ENCODE results near the gene ARHGAP22. TPM values are rescaled to one million over a fixed set of nuclear protein-coding genes. Genes with fewer than 3 reads are reported as not detected.

ARHGAP22 gene
- polyA plus RNA-seq, 1 experiment: 7.2 TPM

- no peak for DNase-seq (ENCODE audit: low read depth)
- Histone ChIP-seq H3K4me3 (ENCODE audit: low read depth, low read length) (no peak overlapping the region), H3K27me3 (ENCODE audit: control insufficient read depth, insufficient read depth, low read length) (no peaks in the 10 kb centered on the region), H3K36me3 (ENCODE audit: control insufficient read depth, insufficient read depth, low read length) (peaks cover 1% of the 10 kb centered on the region; the same call in 1 of the 2 replicates)
- no peak for TF ChIP-seq CTCF (IDR thresholded peaks at IDR 0.05; ENCODE audit: insufficient read depth, low read depth, low read length)
- POLR2A ChIA-PET: no interaction called here
- CTCF ChIA-PET: interaction anchor here (1.8 to 3.8 kb wide), 2 partner anchors 14 to 54 kb away, joined by 4 to 40 read pairs; no protein-coding TSS in a partner anchor
Observed at GRCh38 chr10:48602401-48603135, 2.3 kb downstream of the ARHGAP22 start.

- no peak for DNase-seq (ENCODE audit: low read depth)
- ChIA-PET CTCF (interaction anchor here (1.8 to 3.8 kb wide), 2 partner anchors 13 to 55 kb away, joined by 4 to 40 read pairs; no protein-coding TSS in a partner anchor), POLR2A (no interaction called here)
- TF ChIP-seq CTCF (IDR thresholded peaks at IDR 0.05; ENCODE audit: insufficient read depth, low read depth, low read length): no peak
- H3K4me3 ChIP-seq (ENCODE audit: low read depth, low read length): no peak overlapping the region
- H3K36me3 ChIP-seq (ENCODE audit: control insufficient read depth, insufficient read depth, low read length): peaks cover 1% of the 10 kb centered on the region; the same call in 1 of the 2 replicates
- no peaks in the 10 kb centered on the region for H3K27me3 ChIP-seq (ENCODE audit: control insufficient read depth, insufficient read depth, low read length)
Observed at GRCh38 chr10:48601789-48602188, 3.1 kb downstream of the ARHGAP22 start.

GRCh38 chr10:48600645-48601505, 4.0 kb downstream of the ARHGAP22 start:
- H3K36me3 ChIP-seq (ENCODE audit: control insufficient read depth, insufficient read depth, low read length): peaks cover 1% of the 10 kb centered on the region; the same call in 1 of the 2 replicates
- TF ChIP-seq CTCF (IDR thresholded peaks at IDR 0.05; ENCODE audit: insufficient read depth, low read depth, low read length): no peak
- ChIA-PET POLR2A (no interaction called here), CTCF (interaction anchor here (1.4 to 3.8 kb wide), 3 partner anchors 24 to 56 kb away, joined by 4 to 40 read pairs (median 20); no protein-coding TSS in a partner anchor)
- H3K4me3 ChIP-seq (ENCODE audit: low read depth, low read length): no peak overlapping the region
- no peaks in the 10 kb centered on the region for H3K27me3 ChIP-seq (ENCODE audit: control insufficient read depth, insufficient read depth, low read length)
- no peak for DNase-seq (ENCODE audit: low read depth)

- no peak for DNase-seq (ENCODE audit: low read depth)
- no peak for TF ChIP-seq CTCF (IDR thresholded peaks at IDR 0.05; ENCODE audit: insufficient read depth, low read depth, low read length)
- ChIA-PET CTCF (interaction anchor here (0.8 to 2.2 kb wide), 5 partner anchors 8 to 57 kb away, joined by 3 to 20 read pairs (median 4); no protein-coding TSS in a partner anchor), POLR2A (interaction anchor here (0.5 kb wide), 1 partner anchor 11 kb away, joined by 3 read pairs; no protein-coding TSS in a partner anchor)
- Histone ChIP-seq H3K36me3 (ENCODE audit: control insufficient read depth, insufficient read depth, low read length) (peaks cover 1% of the 10 kb centered on the region; the same call in 1 of the 2 replicates), H3K4me3 (ENCODE audit: low read depth, low read length) (no peak overlapping the region), H3K27me3 (ENCODE audit: control insufficient read depth, insufficient read depth, low read length) (no peaks in the 10 kb centered on the region)
Observed at GRCh38 chr10:48599830-48600134, 5.1 kb downstream of the ARHGAP22 start.

Data from BJ (cell line).